SU-DHL-6 (cell line): ENCODE data around the gene PRDM16.

ENCODE experiments used
- EZH2phosphoT487 ChIP-seq: fragments of 200-600 bp; sonication (generic), shearing (Covaris generic); conservative IDR thresholded peaks from 2 replicates; pipeline ENCODE4 v1.6.1; 2018; ENCODE audit warnings: mild to moderate bottlenecking, antibody characterized with exemption, low read length, moderate library complexity, mixed read lengths
- TF ChIP-seq, protein P1 (sequence below): fragments of 200-600 bp; sonication (generic); IDR thresholded peaks from one replicate; pipeline ENCODE4 v1.5.1; 2017; ENCODE audit warnings: antibody characterized with exemption, mild to moderate bottlenecking, low read length, moderate library complexity; ENCODE audit not compliant: insufficient read depth, poor library complexity, severe bottlenecking

DNA sequence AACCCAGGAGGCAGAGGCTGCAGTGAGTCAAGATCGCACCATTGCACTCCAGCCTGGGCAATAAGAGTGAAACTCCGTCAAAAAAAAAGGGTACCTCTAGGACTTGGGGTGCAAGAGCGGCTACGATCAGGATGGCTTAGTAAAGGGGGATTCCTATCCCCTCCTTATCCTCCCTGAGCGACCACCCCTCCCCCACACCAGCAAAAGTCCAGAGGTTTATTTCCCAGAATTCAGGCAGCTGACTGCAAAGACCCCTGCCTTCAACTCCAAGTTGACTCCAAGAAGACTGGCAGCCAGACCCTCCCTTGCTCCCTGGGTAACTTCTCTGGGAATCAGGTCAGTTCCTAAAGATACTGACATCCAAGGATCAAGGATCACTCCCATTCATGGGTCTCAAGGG is 12.4 kb upstream of the PRDM16 start:
- TF ChIP-seq, protein P1, sequence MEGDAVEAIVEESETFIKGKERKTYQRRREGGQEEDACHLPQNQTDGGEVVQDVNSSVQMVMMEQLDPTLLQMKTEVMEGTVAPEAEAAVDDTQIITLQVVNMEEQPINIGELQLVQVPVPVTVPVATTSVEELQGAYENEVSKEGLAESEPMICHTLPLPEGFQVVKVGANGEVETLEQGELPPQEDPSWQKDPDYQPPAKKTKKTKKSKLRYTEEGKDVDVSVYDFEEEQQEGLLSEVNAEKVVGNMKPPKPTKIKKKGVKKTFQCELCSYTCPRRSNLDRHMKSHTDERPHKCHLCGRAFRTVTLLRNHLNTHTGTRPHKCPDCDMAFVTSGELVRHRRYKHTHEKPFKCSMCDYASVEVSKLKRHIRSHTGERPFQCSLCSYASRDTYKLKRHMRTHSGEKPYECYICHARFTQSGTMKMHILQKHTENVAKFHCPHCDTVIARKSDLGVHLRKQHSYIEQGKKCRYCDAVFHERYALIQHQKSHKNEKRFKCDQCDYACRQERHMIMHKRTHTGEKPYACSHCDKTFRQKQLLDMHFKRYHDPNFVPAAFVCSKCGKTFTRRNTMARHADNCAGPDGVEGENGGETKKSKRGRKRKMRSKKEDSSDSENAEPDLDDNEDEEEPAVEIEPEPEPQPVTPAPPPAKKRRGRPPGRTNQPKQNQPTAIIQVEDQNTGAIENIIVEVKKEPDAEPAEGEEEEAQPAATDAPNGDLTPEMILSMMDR, result no peak
- TF ChIP-seq EZH2phosphoT487, result no peak
